Suppressor macrophage treated with lipopolysaccharide for 4 hours (primary cell): ENCODE measurements around the gene HMSD.

ENCODE experiments used
- DNase-seq: peaks from one replicate; pipeline ENCODE4 v3.0.0-alpha.2; 2020

The HMSD gene

GRCh38 chr18:63960891-63961290 lies 11.8 kb downstream of the HMSD start:
- DNase-seq, result no peak

- peak; percentile 31 for DNase-seq
Observed at GRCh38 chr18:63961435-63961980, 12.4 kb downstream of the HMSD start.

GRCh38 chr18:63962137-63962536 lies 13.0 kb downstream of the HMSD start:
- no peak for DNase-seq

- peak; percentile 79 for DNase-seq
Observed at GRCh38 chr18:63963615-63964256, 14.6 kb downstream of the HMSD start.

- DNase-seq, result no peak
Observed at GRCh38 chr18:63964908-63965307, 15.8 kb downstream of the HMSD start.

- DNase-seq, result no peak
Observed at GRCh38 chr18:63965716-63966330, 16.7 kb downstream of the HMSD start.

GRCh38 chr18:63969942-63970808 lies 21.1 kb downstream of the HMSD start, which contains the start of gene SERPINB8:
Gene SERPINB8 (plus strand): TSS chr18:63970081. CDS start chr18:63978309, 8,228 bp downstream.
- peak; percentile 93 for DNase-seq

- DNase-seq, result no peak
Observed at GRCh38 chr18:63970809-63971205, 21.7 kb downstream of the HMSD start.

GRCh38 chr18:63971320-63972001 lies 22.4 kb downstream of the HMSD start:
- no peak for DNase-seq

GRCh38 chr18:63972002-63972376 lies 22.9 kb downstream of the HMSD start:
- DNase-seq, result peak; percentile 21

GRCh38 chr18:63974991-63975390 lies 25.9 kb downstream of the HMSD start:
- peak; percentile 37 for DNase-seq

GRCh38 chr18:63975628-63976027 lies 26.5 kb downstream of the HMSD start:
- DNase-seq, result peak; percentile 51

- DNase-seq, result no peak
Observed at GRCh38 chr18:63977040-63977439, 27.9 kb downstream of the HMSD start.

GRCh38 chr18:63979409-63979920 lies 30.4 kb downstream of the HMSD start:
- peak; percentile 77 for DNase-seq

GRCh38 chr18:63980027-63980426 lies 30.9 kb downstream of the HMSD start:
- no peak for DNase-seq

GRCh38 chr18:63980896-63981460 lies 31.9 kb downstream of the HMSD start:
- peak; percentile 42 for DNase-seq

- no peak for DNase-seq
Observed at GRCh38 chr18:63981719-63982118, 32.6 kb downstream of the HMSD start.

- DNase-seq, result no peak
Observed at GRCh38 chr18:63982361-63982760, 33.3 kb downstream of the HMSD start.

- DNase-seq, result no peak
Observed at GRCh38 chr18:63986885-63987284, 37.8 kb downstream of the HMSD start.

- no peak for DNase-seq
Observed at GRCh38 chr18:63987743-63988142, 38.6 kb downstream of the HMSD start.

- no peak for DNase-seq
Observed at GRCh38 chr18:63992751-63993150, 43.6 kb downstream of the HMSD start.

GRCh38 chr18:63994783-63995399 lies 45.8 kb downstream of the HMSD start:
- DNase-seq, result peak; percentile 54
